GM19023 (cell line): ENCODE data around the gene E2F8.
"Not testable (repeated sequence)": the region's sequence is repeated elsewhere in the genome, so short reads cannot be mapped to it uniquely, and the experiment has no call there.

Experiments
- ATAC-seq: cut with Tn5 transposase; IDR thresholded peaks from one replicate; pipeline ENCODE4 v1.9.1; 2021; ENCODE audit warnings: mild to moderate bottlenecking, moderate library complexity; ENCODE audit not compliant: unreplicated experiment

E2F8 gene, protein sequence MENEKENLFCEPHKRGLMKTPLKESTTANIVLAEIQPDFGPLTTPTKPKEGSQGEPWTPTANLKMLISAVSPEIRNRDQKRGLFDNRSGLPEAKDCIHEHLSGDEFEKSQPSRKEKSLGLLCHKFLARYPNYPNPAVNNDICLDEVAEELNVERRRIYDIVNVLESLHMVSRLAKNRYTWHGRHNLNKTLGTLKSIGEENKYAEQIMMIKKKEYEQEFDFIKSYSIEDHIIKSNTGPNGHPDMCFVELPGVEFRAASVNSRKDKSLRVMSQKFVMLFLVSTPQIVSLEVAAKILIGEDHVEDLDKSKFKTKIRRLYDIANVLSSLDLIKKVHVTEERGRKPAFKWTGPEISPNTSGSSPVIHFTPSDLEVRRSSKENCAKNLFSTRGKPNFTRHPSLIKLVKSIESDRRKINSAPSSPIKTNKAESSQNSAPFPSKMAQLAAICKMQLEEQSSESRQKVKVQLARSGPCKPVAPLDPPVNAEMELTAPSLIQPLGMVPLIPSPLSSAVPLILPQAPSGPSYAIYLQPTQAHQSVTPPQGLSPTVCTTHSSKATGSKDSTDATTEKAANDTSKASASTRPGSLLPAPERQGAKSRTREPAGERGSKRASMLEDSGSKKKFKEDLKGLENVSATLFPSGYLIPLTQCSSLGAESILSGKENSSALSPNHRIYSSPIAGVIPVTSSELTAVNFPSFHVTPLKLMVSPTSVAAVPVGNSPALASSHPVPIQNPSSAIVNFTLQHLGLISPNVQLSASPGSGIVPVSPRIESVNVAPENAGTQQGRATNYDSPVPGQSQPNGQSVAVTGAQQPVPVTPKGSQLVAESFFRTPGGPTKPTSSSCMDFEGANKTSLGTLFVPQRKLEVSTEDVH

DNA sequence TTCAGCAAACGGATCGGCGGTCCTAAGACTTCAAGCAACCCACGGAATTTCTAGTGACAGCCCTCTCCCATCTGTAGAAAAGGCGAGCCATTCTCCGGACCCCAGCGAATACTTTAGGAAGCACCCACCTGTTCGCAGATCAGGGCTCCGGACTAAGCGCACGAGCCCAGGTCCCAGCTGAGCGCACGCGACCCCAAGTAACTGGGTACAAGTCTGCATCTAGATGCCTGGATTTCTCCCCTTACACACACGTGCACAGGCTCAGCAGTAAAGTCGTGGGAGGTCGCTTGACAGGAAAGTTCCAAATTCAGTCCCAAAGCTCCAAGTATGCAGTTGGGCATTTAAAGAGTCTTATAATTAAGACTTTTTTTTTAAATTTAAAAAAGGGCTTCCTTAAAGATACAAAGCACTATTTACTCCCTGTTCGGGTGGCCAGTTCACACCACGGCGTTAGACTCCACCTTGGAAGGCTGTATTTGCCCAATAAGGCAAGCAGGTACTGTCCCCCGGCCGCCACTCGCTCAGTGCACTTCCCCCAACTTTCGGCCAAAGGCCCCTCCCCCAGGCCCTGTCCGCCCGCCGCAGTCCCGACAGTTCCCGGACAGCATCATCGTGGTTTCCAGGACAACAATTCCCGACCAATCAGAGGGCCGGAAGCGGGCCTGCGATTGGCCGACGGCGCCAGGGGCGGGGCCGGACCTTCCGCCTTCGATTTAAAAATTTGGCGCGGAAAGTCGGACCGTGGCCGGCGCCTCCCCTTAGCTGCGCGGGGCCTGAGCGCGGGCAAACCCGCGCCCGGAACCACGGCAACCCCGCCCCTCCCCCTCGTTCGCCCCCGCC lies at the start of gene E2F8:
Gene E2F8, minus strand, starts transcription at position 526 of the 840 bp plus-strand sequence. CDS start 824 bp downstream, outside the sequence.
- peak; percentile 86 for ATAC-seq

DNA sequence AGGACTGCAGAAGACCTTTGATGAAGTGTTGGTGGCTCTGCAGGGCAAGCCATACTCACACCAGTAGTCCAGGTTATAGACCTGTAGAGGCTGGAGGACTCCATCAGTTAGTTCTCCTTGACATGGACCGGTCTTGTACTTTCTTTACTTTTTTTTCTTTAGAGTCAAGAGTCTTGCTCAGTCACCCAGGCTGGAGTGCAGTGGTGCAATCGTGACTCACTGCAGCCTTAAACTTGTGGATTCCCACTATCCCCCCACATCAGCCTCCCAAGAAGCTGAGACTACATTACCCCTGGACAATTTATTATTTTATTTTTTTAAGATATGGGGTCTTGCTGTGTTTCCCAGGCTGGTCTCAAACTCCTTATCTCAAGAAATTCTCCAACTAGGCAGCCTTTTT lies 49.6 kb upstream of the E2F8 start:
- ATAC-seq: no peak

DNA sequence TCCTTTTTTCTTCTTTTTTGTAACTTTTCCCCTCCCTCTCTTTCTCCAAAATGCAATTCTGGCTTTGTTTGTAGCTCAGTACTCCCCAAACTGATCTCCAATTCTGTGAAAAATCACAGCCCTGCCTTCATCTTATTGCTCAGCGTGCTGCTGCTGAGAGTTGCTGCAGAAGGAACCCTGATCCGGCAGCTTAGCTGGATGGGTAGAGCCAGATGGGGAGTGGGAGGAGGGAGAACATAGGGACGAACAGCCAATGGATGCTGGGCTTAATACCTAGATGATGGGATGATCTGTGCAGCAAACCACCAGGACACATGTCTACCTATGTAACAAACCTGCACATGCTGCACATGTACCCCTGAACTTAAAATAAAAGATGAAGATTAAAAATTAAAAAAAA lies 47.5 kb upstream of the E2F8 start:
- no peak for ATAC-seq

DNA sequence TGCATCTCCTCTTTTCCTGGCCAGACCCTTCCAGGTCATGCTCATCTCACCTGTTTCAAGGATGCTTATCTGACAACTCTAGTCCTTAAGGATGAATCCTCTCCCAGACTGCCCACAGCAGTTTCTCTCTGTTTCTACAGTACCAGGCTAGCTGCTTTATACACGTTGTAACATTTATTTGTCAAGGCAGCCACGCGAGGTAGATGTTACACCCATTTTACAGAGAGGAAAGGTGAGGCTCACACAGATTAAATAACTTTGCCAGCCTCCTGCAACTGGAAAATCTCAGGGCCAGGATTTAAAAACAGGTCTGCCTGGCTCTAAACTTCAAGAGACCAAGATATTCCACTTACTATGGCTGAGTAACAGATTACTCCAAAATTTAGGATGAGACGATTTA lies 45.7 kb upstream of the E2F8 start:
- no peak for ATAC-seq

DNA sequence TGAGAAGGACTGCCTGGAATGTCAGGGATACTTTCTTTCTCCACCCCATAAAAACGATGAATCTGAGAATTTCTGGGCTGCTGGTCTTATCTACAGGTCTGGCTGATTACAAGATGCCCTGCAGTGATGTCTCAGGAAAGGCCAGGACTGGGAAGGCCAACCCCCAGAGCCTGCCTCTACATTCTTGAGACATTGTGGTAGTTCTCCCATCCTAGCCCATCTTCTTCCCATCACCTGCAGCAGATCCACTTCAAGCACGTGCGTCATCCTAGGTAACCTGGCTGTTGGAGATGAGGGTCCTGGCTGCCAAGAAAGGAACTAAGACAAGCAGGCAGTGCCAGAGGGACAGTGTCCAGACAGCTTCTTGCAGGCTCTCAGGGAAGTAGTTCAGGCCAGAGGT lies 44.1 kb upstream of the E2F8 start:
- no peak for ATAC-seq

DNA sequence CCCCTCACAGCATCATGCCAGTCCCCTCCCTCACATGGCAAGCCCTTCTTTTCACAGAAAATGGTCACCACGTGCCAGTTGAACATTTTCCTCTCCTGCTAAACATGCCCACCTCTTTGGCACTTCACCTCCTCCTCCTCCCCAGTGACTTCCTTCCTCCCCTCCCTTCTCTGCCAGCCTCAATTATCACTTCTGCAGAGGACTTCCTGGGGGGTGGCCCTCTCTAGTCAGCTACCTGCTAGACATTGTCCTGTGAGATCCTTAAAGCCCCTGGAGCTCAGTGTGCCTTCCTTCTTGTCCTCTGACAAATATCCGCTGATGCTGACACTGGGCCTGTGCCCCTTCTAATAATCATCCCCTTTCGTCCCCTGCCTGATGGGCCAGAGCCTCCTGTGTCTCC lies 43.2 kb upstream of the E2F8 start:
- no peak for ATAC-seq

DNA sequence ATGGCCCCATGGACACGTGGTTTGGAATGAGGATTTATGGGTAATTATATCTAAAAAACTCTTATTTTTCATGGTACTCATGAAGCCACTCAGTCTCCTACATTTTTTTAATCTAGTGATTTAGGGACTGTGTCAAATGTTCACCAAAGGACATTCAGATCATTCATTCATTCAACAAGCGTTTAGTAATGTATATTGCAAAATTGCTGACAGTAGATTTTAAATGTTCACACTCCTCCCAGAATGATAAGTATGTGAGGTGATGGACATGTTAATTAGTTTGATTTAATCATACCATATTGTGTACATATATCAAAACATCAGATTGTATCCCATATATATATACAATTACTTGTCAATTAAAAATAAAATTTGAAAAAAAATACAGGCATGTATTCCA lies 40.8 kb upstream of the E2F8 start:
- no peak for ATAC-seq

DNA sequence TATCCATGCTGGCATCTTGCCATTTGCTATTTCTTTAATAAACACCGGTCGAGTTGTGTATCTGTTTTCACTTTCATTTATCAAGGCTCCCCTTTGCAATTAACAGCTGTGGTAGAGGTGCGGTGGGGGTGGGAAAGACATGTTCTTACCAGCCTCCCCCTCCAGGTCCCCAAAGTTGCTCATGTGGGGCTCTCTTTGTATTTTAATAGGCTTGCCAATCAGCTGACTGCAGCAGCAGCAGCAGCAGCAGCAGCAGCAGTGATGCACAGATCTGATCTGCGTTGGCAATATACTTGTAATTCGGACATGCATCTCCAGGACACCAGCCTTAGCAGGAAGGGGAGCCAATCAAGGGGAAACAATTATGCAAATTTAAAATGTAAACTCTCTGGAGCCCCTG lies 40.3 kb upstream of the E2F8 start:
- peak; percentile 56 for ATAC-seq

DNA sequence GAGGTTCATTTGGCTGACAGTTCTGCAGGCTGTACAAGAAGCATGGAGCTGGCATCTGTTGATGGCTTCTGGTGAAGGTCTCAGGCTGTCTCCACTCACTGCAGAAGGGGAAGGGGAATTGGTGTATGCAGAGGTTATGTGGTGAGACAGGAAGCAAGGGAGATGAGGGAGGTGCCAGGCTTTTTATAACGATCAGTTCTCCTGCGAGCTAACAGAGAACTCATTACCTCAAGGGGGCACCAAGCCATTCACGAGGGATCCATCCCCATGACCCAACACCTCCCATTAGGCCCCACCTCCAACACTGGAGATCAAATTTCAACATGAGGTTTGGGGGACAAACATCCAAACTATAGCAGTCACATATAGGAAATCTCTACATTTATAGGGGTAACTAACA lies 38.7 kb upstream of the E2F8 start:
- no peak for ATAC-seq

DNA sequence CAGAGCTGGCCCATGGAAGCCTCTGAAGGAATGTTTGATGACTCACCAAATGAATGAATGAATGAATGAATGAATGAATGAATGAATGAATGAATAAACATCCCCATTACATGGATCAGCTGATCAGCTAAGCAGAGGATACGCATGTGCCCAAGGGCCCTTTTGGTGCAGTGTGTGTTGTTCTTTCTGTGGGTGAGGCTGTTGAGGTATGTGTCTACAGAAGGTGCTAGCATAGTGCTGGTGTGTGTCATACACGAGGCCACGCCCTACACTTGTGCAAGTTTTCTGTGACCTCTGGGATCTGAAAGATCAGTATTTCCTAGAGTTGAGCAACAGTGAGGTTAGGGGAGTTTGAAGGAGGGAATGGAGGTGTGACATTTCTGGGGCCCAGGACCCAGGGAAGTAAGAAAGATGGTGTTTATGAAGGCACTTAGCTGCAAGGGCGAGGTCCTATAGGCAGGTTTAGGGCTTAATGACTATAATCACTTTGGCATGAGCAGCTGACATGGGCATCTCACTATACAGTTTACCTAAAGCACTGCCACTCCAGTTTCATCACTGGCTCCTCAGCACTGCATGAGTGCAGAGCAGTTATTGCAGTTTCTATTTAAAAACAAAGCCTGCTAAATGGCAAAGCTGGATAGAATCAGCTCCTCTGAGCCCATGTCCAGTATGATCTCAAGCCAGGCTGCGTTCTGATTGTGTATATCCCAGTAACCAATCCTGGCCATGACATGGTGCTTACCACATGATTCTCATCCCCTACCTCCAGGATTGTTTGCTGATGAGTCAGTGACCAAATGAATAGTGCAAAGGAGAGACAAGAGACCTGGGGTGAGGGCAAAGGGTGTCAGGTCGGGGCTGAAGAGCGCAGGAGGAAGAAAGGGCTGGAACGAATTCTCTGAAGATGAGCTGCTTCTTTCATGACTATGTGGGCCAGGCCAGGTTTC lies 36.4 kb upstream of the E2F8 start:
- ATAC-seq: no peak

DNA sequence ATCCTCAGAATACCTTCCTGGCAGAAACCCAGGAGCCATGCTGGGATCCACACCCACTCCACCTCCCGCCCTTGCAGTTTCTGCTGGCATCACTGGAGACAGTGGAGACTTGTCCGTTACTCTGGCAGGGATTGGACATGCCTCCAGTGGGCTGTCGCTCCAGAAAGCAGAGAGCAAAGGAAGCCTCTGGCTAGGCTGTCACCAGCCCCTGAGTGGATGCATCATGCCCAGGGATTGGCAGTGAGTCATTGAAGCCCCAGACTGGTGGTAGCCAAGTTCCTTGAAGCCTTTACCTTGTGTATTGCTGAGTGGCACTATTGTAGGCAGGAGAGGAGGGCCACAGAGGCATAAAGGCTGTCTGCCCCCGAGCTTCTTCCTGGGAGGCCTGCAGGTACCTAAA lies 34.8 kb upstream of the E2F8 start:
- no peak for ATAC-seq

DNA sequence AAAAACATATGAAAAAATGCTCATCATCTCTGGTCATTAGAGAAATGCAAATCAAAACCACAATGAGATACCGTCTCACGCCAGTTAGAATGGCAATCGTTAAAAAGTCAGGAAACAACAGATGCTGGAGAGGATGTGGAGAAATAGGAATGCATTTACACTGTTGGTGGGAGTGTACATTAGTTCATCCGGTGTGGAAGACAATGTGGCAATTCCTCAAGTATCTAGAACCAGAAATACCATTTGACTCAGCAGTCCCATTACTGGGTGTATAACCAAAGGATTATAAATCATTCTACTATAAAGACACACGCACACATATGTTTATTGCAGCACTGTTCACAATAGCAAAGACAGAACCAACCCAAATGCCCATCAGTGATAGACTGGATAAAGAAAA lies 32.5 kb upstream of the E2F8 start:
- ATAC-seq: not testable (repeated sequence)

DNA sequence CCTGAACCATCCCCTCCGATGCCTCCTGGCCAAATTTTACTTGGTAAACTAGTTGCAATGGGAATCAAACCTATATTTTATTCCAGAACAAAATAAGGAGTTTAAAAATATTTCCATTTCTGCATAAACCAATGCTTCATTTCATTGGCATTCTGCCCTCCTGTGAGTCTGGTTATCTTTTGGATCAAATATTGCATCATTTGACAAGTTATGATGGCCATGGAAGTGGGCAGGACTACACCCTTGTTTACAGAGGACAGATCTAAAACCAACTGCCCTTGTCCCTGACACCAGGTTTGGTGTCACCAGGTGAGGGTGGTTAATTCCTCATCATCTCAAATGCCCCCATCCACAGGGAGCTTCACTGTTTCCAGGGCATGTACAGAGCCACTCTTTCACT lies 28.2 kb upstream of the E2F8 start:
- ATAC-seq: no peak

DNA sequence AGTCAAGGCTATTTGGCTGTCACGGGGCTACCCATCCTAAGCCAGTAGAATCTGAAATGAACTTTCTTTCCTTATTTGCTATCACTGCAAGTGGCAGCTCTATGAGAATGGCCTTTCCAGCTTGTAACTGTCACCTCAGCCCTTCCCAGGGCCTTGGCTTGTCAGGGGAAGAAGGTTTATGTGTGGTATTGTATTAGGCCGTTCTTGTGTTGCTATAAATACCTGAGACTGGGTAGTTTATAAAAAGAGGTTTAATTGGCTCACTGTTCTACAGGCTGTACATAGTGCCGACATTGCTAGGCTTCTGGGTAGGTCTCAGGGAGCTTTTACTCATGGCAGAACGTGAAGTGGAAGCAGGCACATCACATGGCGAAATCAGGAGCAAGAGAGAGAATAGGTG lies 26.8 kb upstream of the E2F8 start:
- ATAC-seq: no peak

DNA sequence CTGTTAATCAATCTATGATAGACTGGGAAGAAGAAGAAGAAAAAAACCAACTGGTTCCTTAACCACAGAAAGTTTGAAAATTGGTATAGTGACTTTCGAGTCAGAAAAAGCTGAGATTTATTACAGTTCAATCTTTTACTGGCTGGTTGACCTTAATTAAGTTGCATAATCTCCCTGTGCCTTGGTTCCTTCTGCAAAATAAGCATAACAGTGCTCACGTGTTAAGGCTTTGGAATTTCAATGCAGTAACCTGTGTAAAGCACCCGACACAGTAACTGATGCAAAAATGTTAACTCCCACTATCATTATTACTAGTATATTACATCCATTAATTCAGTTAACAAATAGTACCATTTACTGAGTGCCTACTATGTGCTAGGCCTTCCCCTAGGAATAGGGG lies 22.6 kb upstream of the E2F8 start:
- ATAC-seq: no peak

DNA sequence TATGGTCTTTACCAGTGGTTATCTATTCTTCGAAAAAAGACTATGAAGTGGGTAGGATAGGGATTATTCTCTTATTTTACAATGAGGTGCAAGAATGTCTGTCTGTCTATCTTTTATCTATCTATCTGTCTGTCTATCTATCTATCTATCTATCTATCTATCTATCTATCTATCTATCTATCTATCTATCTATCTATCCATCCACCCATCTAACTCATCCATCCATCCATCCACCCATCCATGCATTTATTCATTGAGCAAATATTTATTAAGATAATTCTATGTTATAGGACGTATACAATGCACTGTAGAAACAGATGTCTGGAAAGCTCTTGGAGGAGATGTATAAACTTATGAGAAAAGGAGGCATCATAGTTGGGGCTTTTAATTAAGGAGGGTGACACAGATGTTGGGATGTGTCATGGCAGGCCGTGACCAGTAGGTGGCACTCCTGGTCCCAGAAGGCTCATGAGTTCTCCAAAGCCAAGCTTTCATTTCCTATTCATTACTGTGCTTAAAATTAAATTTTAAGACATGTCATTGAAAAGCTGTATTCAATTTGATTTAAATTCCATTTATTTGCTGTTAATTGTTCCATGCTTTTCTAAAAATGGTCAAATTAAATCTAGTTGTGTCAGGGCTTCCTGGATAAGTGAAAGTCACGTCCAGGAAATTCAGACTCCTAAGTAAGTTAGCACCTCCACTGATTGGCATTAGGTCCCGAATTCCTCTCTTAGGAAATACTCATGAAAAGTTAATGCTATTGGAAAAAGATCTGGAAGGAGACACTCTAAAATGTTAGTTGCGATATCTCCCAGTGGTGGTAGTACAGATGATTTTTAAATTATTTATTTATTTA lies 19.0 kb upstream of the E2F8 start:
- ATAC-seq: peak; percentile 71

DNA sequence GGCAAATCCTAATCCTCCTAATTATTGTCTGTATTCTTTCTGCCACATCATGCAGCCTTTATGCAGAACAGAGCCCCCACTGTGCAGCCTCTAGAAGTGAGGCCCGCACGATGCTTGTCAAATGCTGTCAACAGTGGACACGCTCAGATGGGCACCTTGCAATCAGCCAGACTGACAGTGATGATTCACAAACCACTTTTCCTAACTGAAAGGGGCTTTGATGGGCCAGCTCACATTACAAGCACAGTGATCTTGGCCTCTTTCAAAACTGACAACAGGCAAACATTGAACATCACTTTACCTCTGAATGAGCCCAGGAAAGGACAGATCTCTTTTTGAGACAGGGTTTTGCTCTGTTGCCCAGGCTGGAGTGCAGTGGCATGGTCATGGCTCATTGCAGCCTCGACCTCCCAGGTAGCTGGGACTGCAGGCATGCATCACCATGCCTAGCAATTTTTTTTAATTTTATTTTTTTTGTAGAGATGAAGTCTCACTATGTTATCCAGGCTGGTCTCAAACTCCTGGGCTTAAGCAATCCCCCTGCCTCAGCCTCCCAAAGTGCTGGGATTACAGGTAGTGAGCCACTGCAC lies 18.0 kb upstream of the E2F8 start:
- no peak for ATAC-seq

DNA sequence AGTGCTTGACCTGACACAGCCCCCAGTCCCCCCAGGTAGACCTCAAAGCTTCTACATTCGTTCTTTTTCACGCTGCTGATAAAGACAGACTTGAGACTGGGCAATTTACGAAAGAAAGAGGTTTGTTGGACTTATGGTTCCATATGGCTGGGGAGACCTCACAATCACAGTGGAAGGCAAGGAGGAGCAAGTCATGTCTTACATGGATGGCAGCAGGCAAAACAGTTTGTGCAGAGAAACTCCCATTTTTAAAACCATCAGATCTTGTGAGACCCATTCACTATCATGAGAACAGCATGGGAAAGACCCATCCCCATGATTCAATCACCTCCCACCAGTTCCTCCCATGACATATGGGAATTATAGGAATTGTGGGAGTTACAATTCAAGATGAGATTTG lies 13.7 kb upstream of the E2F8 start:
- not testable (repeated sequence) for ATAC-seq

DNA sequence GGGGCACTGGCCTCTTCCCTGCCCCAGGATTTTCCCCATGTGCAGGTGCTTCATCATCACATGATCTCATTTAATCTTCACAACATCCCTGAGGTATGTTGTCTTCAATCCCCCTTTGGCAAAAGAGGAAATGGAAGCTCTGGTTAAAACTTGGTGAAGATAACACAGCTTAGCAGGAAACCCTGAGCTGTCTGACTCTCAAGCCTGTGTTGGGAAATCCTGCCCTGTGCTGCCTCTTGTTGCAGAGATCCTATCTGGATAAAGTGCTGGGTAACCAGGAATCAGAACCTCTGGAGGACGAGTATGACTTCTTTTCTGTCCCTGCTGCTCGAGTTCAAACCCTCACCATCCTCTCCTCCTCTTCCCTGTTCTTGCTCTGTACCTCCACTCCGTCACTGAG lies 13.1 kb upstream of the E2F8 start:
- no peak for ATAC-seq
